ENCODE results near the gene OCA2.
"Not testable (repeated sequence)": the region's sequence is repeated elsewhere in the genome, so short reads cannot be mapped to it uniquely, and the experiment has no call there.

Gene OCA2

GRCh38 chr15:27771892-27772291 lies 327.2 kb downstream of the OCA2 start:
- no peak for TF ChIP-seq CTCF (IDR thresholded peaks at IDR 0.05; ENCODE audit: control insufficient read depth, extremely low read depth, insufficient read depth)
- DNase-seq (ENCODE audit: low read depth): no peak
- no peak overlapping the region for H3K4me3 ChIP-seq (ENCODE audit: low read depth, low read length)

GRCh38 chr15:27770769-27771554 lies 328.2 kb downstream of the OCA2 start:
- DNase-seq (ENCODE audit: low read depth): no peak
- no peak overlapping the region for H3K4me3 ChIP-seq (ENCODE audit: low read depth, low read length)
- no peak for TF ChIP-seq CTCF (IDR thresholded peaks at IDR 0.05; ENCODE audit: control insufficient read depth, extremely low read depth, insufficient read depth)

GRCh38 chr15:27770086-27770607 lies 329.0 kb downstream of the OCA2 start:
- no peak for DNase-seq (ENCODE audit: low read depth)
- no peak for TF ChIP-seq CTCF (IDR thresholded peaks at IDR 0.05; ENCODE audit: control insufficient read depth, extremely low read depth, insufficient read depth)
- H3K4me3 ChIP-seq (ENCODE audit: low read depth, low read length): no peak overlapping the region

- TF ChIP-seq CTCF (IDR thresholded peaks at IDR 0.05; ENCODE audit: control insufficient read depth, extremely low read depth, insufficient read depth): no peak
- H3K4me3 ChIP-seq (ENCODE audit: low read depth, low read length): no peak overlapping the region
- DNase-seq (ENCODE audit: low read depth): no peak
Measured at GRCh38 chr15:27769652-27770051, 329.5 kb downstream of the OCA2 start.

- TF ChIP-seq CTCF (IDR thresholded peaks at IDR 0.05; ENCODE audit: control insufficient read depth, extremely low read depth, insufficient read depth): no peak
- no peak for DNase-seq (ENCODE audit: low read depth)
- no peak overlapping the region for H3K4me3 ChIP-seq (ENCODE audit: low read depth, low read length)
Measured at GRCh38 chr15:27768732-27769475, 330.2 kb downstream of the OCA2 start.

GRCh38 chr15:27767918-27768640 lies 331.0 kb downstream of the OCA2 start:
- DNase-seq (ENCODE audit: low read depth): no peak
- no peak overlapping the region for H3K4me3 ChIP-seq (ENCODE audit: low read depth, low read length)
- TF ChIP-seq CTCF (IDR thresholded peaks at IDR 0.05; ENCODE audit: control insufficient read depth, extremely low read depth, insufficient read depth): no peak

- not testable (repeated sequence) for DNase-seq (ENCODE audit: low read depth); H3K4me3 ChIP-seq (ENCODE audit: low read depth, low read length)
Measured at GRCh38 chr15:27767430-27767829, 331.7 kb downstream of the OCA2 start.

All from LNCaP clone FGC (cell line).